PC-3 (cell line): ENCODE data around the gene MOAP1.
A peak's percentile ranks its signal among the peaks of the same experiment; 100 is the strongest.

ENCODE experiments used
- CTCF ChIP-seq: fragments of 300-600 bp; sonication (generic); conservative IDR thresholded peaks from 2 replicates; pipeline ENCODE4 v1.5.1; 2017; ENCODE audit warnings: antibody characterized with exemption, low read depth, mild to moderate bottlenecking, low read length
- EZH2 ChIP-seq: fragments of 300-600 bp; sonication (generic); IDR thresholded peaks from one replicate; pipeline ENCODE4 v1.6.1; 2017; ENCODE audit warnings: antibody characterized with exemption, mild to moderate bottlenecking, low read length; ENCODE audit not compliant: unreplicated experiment
- EZH2phosphoT487 ChIP-seq: fragments of 300-600 bp; sonication (generic); IDR thresholded peaks from 2 replicates; pipeline ENCODE4 v1.6.1; 2018; ENCODE audit warnings: mild to moderate bottlenecking, antibody characterized with exemption, low read length, borderline replicate concordance

GRCh38 chr14:93137864-93138263, 46.8 kb downstream of the MOAP1 start:
- TF ChIP-seq EZH2 (no peak), CTCF (peak; percentile 25; the same call in 1 of the 2 replicates), EZH2phosphoT487 (no peak)
